GM19438 (cell line): ENCODE results near the gene CTBP1.
"Not testable (repeated sequence)": the region's sequence is repeated elsewhere in the genome, so short reads cannot be mapped to it uniquely, and the experiment has no call there.

Experiments
- ATAC-seq: cut with Tn5 transposase; IDR thresholded peaks from one replicate; pipeline ENCODE4 v1.9.1; 2021; ENCODE audit warnings: low read depth; ENCODE audit not compliant: unreplicated experiment

CTBP1 gene

DNA sequence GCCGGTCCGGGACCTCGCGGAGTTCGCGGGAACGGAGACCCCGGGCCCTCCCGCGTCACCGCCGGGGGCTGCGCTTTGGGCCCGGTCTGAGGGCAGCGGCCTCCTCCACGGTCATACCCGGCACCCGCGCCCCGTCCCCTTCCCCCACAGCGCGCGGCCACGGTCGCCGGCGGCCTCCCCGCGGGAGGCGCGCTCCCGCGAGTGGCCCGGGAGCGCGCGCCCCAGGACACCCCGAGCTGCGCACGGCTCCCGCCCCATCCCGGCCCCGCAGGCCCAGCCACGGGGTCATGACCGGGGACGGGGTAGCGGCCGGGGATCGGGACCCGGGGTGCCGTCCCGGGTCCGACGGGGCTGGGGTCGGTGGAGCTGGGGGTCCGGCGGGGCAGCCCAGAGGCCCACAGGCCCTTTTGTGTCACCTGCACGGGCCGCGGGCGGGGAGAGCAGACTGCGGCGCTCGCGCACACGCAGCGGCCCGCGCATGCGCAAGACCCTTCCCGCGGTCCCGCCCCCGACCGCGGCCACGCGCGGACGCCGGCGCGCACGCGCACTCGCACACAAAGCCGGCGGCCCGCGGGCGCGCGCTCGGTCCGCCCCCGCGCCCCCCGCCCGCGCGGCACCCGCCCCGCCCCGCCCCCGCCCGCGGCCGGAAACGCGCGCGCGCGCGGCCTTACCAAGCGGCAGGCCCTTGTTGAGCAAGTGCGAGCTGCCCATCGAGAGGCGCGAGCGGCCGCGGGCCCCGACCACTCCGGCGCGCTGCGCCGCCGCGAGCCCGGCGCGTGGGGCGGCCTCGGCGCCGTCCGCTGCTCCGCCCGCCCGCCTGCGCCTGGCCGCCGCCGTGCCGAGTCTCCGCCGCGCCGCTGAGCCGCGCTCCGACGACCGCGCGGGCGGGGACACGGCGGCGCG lies at the start of gene CTBP1:
Gene CTBP1 (minus strand): TSS at position 886 of the 903 bp plus-strand sequence. CDS start 7,799 bp downstream, outside the sequence.
- ATAC-seq, result peak; percentile 31

DNA sequence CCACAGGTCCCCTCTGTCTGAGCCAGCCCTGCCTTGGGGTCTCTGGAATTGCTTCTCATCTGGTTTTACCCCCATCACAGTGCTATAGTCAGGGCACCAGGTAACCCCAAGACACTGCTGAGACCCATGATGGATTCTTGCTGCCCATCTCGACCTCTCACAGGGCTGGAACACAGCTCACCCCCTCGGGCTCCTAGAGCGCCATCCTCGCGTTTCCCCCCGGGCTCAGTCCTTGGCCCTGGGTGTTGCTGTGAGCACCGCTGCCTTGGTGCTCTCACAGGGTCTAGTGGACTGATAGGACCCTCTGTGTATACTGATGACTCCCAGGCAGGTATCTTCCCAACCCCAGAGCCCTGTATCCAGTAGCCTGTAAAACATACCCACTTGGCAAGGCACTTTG lies 49.5 kb upstream of the CTBP1 start:
- no peak for ATAC-seq

DNA sequence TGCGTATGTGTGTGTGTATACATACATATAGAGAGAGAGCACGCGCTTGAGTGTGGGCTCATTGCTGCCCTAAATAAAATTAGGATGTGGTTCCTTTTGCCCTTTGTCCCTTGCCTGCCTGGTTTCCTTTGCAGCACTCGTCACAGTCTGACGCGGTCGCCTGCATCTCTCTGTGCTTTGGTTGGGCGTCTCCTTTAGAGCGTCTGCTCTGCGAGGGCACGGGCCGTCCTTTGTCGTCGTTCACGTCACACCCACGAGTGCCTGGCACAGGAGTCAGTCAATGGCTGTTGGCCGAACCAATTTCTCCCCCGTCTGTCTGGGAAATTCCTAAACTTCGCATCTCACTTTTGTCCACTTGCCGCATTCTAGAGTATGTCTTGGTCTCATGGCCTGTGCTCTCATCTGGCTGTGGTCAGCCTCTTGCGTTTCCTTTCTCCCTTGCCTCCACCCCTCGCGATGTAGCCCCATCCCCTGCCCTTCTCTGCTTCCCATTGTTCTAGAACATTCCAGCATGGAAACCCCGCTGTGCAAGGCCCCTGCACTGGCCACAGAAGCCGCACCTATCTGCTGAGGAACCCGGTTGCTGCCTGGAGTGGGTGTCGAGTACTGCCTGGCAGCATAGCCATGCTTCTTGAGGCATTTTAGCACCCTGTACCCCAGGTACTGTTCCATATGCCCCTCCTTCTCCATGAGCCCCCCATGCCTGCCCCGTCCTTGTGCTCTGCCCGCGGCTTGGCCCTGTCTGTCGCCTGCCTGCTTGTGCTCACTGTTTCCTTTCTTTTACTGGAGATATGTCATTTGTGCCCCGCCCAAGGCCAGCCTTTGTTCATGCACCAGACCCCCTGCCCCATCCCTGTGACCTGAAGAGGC lies 48.8 kb upstream of the CTBP1 start:
- no peak for ATAC-seq

DNA sequence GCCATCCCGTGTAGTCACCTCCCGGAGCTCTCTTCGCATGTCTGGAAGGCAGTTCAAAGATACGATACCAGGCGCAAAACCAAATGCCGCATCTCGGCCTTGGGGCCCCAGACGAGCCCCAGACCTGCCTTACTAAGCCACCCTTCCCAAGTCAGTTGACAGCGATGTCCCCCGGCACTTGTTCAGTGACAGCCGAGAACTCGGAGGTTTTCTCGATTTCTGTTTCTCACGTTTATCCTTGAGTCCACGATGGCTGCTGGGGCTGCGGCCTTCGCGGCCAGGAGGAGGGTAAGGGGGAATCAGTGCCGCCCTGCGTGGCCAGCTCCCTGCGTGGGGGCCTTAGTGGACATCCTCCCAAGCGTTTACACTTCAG lies 48.1 kb upstream of the CTBP1 start:
- no peak for ATAC-seq

DNA sequence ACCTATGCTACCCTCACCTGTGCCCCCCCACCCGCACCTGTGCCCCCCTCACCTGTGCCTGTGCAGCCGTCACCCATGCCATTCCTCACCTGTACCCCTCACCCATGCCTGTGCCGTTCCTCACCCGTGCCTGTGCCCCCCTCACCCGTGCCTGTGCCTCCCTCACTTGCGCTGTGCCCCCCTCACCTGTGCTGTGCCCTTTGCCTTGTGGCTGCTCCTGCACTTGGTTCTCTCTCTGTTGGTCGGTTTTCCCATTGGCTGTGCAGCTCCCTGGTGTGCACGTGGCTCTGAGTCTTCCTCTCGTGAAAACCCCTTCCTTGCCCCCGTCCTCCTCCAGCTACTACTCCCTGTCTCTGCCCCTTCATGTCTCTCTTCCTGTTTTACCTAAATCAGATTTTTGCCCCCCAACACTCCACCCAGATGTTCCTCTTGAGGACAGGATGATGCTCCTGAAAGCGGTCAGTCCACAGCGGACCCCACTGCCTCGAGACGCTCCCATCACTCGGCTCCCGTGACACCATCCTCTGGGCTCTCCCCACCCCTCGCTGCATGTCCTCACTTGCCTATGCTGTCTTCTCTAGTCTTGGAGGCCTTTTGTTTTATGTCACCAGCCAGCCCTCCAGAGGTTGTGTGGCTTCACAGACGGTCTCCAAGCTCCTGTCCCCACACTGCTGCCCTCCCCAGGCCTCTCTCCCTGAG lies 47.5 kb upstream of the CTBP1 start:
- no peak for ATAC-seq

DNA sequence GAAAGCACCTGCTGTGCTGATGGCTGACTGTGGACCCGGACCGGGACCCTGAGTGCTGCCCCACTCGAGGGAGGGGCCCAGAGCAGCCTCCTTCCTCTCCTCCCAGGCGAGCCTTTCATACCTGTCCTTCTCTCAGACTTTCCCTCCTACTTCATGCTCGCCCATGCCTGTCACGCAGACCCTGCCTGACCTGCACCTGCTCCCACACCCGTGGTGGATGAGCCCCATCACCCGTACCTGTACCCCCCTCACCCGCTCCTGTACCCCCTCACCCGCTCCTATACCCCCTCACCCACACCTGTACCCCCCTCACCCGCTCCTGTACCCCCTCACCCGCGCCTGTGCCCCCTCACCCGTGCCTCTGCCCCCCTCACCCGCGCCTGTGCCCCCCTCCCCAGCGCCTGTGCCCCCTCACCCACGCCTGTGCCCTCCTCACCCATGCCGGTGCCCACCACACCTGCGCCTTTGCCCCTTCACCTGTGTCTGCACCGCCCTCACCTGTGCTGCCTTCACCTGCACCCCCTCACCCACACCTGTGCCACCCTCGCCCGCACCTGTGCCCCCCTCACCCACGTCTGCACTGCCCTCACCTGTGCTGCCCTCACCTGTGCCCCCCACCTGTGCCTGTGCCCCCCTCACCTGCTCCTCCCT lies 46.6 kb upstream of the CTBP1 start:
- no peak for ATAC-seq

DNA sequence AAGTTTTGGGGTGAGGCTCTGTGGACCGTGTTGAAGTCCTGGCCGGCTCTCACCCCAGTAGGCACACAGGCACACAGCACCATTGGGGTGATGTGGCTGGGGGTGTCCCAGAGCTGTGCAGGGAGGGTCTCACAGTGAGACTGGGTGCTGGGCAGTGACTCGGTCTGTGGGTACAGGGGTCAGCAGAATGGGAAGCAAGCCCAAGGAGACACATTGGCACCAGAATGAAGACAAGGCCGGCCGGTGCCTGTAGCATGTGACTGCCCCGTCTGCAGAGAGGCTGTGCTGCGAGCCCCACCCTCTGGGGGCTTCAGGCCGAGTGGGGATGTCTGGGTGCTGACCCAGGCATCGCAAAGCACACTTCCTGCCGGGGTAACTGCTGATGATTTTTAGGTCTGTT lies 46.0 kb upstream of the CTBP1 start:
- ATAC-seq, result no peak

DNA sequence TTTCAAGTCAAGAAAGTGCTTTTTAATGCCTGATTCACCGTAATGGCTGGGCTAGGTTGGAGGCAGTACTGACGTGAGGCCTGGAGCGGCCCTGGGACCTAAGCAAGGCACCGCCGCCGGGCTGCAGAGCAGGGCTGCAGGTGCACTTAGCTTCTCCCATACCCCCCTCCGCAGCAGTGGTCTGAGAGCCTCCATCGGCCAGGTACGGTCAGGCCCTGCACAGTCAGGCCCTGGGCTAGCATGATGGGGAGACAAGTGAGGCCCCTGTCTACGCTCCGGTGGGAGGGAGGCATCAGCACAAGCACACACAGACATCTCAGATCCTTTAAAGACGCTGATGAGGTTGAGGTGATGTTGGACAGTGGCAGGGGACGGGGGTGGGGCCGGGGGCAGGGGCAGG lies 45.5 kb upstream of the CTBP1 start:
- no peak for ATAC-seq

DNA sequence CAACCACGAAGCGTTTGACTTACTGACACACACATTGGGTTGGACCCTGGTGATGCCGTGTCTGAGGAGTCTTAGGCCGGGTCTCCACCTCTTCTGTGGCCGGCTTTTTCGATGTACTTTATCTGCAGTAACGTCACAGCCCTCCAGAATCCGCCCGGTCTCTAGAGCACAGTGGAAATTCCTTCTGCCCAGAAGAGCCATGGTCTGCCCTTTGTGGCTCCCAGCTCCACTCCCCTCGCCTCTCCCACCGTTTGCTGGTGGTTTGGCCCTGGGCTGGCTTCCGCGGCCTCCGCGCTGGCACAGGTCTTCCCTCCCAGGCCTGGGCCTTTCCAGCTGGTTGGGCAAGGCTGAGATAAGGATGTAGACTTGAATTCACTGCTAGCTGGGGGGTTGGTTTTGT lies 45.1 kb upstream of the CTBP1 start:
- no peak for ATAC-seq

DNA sequence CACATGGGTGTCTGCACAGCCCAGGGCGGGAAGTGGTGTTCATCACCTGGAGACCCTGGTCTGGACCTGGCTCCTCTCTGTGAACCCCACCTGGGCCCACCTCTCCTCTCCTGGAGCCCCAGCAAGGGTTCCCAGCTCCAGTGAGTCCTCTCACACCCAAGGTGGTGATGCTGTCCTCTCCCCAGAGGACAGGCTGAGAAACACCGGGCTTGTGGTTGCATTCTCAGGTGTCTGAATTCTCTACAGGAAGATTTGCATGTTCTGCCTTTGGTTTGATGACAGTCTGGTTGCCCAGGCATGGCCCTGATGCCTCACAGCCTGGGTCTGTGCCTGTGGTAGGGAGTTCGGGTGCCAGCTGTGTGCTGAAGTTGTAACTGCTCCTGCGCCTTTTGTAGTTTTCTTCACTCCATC lies 44.6 kb upstream of the CTBP1 start:
- no peak for ATAC-seq

DNA sequence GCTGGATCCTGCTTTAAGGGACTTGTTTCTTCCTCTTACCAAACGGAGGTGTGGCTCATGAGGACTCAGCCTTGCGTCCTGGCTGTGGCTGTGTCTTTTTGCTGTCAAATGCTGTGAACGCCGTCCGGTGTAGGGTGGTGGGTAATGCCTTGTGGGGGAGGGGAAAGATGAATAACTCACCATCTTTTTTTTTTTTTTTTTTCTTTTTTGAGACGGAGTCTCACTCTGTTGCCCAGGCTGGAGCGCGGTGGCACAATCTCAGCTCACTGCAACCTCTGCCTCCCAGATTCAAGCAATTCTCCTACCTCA lies 43.7 kb upstream of the CTBP1 start:
- ATAC-seq, result not testable (repeated sequence)

DNA sequence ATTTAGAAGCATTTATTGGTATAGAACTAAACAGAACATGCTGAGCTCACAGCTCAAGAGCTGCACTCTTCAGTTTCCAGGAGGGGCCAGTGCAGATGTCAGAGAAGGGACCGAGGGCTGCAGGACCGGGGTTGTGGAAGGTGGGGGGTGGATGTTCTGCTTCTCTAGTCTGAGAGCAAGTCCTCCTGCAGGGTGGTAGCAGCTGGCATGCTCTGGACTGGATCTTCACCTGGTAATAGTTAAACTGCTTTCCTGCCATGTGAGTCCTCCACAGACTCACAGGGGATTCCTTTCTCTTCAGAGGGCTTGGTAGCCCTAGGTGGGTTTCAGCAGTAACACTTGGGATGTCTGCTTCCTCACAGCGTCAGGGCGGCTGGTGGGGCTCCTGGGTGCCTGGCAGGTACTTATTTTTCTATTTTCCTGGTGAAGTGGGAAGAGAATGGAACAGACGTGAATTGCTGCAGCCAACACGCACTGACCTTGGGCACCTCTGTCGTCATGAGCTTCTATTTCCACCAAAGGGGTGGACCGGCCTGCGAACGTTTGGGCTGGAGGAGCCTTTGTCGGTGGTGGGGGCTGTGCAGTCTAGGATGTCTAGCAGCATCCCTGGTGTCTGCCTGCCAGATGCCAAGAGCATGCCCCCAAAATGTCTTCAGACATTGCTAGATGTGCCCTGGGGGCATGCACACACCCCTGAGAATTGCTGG lies 43.2 kb upstream of the CTBP1 start:
- ATAC-seq, result no peak

DNA sequence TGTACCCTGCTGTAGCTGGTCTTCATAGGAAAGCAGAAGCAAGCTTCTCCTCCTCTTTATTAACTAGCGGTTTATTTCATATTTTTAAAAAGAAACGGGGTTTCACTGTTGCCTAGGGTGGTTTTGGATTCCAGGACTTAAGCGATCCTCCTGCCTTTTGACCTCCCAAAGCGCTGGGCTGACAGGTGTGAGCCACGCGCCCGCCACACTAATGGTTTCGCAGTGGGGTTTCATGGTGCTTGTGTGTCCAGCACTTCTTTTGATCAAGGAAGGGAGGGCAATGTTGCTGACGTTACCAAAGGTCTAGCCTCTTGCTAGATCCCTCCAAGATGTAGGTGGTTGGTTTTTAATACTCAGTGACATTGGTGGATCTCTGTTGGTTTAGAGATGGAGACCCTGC lies 42.2 kb upstream of the CTBP1 start:
- no peak for ATAC-seq

DNA sequence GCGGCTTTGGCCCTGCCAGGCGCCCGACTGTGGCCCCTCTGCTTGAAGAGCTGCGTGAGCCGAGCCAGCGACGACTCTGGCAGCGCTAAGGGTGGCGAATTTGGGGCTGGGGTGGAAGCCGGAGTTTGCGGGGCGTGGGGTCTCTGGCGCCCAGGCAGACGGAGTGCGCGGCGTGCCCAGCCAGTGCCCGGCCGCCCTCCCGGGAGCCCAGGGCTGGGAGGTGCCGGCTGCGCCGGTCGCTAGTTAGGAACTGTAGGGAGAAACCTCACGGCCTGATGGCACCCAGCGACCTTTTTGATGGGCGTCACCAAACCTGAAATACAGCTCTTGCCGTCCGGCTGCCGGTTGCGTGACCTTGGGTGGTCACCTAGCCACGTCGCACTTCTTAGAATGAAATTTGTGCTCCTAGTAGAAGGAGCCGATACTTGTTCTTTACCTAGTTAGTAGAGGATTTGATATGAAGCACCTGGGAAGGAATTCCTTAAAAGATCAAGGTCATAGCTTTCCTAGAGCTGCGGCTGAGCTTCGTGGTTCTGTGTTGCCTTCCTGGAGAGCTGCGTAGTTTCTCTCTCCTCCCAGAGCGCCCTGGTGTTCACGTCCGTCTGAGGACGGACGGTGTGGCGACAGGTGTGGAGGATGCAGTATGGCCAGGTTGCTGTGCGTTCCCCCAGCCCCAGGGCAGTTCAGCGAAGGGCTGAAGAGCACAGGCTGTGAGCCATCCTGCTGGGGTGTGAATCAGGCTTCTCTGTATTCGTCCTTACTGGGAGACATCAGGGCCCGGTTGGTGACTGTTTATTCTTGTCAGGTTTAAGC lies 41.4 kb upstream of the CTBP1 start:
- ATAC-seq, result no peak

DNA sequence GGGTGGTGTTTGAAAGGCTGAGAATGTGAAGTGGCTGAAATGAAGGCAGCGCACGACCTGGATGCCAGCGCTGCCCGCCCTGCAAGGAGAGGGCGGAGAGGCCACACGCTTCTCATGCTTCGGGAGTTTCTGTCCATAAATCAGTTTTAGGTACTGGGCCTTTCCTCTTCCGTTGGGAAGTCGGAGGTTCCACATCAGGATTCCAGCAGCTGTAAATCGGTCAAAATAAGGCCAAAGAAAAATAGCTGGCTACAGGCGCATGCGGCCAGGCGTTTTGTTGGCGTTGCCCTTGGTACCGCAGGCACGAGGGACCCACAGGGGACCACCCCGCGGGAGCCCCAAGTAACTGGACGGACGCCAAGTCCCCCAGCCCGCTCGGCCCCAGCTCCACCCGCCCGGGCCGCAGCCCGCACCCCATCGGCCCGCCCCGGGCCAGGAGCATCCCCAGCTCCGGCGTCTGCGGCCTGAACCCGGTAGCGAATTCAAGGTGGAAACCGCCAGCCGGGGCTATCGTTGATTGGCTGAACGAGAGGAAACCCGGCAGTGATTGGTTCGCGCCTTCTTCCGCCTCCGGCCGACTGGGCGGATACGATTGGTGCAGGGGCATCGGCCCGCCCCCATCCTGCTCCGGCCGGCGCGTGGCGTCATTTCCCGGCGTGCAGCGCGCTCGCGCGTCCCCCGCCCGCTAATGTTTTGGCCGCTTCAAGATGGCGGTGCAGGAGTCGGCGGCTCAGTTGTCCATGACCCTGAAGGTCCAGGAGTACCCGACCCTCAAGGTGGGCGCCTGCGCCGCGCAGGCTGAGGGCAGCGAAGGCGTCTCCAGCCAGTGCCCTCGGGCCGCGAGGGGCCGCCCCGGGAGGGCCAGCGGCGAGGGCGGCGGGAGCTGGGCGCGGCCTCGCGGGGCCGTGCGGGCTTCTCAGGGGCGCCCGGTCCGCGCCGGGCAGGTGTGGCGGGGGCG lies 40.6 kb upstream of the CTBP1 start, which contains the start of gene MAEA:
Gene MAEA (plus strand): TSS at position 685 of the 958 bp plus-strand sequence. CDS start 23 bp downstream, at position 708.
- peak; percentile 94 for ATAC-seq

DNA sequence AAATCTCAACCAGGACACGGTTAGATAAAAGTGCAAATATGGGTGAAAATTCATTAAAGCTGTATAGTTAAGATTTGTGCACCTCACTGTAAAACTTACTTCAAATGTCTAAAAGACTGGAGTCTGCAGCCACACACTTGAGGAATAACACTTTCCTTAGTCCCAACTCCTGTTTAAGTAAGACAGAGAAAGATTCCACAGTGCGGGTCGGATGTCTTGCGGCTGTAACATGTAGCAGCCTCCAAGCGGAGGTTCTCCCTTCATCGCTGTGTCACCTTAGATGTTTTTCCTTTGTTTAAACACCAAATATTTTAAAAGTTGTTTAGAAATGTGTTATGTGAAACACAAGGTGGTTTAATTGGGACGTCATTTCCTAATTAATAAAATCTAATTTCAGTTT lies 39.9 kb upstream of the CTBP1 start:
- ATAC-seq, result no peak

DNA sequence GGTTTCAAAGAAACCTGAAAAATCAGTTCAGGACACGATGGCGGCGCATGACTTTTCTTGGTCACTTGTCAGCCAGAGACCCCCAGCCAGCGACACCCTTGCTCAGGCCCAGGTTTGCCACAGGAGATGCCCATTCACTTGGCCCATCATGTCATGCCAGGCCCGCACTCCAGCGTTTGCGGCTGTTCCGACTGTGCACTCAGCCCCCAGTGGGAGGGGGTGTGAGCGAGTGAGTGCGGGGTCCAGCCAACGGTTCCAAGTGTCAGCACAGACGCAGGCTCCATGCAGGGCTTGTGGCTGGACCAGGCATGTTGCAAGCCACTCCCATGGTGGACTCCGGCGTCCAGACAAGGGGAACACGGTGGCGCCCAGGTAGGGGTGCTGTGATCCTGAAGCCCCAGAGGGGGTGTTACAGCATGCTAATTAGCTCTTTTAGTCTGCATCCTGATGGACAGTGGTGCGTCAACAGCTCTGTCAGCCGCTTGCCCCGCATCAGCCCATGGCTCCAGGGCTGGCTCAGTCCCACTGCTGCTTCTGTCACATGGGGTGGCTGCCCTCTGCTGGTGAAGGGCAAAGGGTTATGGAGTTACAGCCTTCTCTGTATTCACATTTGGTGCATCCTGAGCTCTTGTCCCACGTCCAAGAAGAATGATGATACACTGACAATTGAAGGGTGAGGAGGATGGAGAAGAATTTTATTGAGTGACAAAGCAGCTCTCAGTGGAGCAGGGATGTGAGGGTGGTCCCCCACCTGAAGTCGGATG lies 37.0 kb upstream of the CTBP1 start:
- ATAC-seq, result no peak
